HG02973 (cell line): ENCODE data around the gene MR1.
A peak's percentile ranks its signal among the peaks of the same experiment; 100 is the strongest.

Experiments
- ATAC-seq: cut with Tn5 transposase; IDR thresholded peaks from one replicate; pipeline ENCODE4 v1.9.1; 2021; ENCODE audit warnings: moderate library complexity; ENCODE audit not compliant: unreplicated experiment

The MR1 gene

DNA sequence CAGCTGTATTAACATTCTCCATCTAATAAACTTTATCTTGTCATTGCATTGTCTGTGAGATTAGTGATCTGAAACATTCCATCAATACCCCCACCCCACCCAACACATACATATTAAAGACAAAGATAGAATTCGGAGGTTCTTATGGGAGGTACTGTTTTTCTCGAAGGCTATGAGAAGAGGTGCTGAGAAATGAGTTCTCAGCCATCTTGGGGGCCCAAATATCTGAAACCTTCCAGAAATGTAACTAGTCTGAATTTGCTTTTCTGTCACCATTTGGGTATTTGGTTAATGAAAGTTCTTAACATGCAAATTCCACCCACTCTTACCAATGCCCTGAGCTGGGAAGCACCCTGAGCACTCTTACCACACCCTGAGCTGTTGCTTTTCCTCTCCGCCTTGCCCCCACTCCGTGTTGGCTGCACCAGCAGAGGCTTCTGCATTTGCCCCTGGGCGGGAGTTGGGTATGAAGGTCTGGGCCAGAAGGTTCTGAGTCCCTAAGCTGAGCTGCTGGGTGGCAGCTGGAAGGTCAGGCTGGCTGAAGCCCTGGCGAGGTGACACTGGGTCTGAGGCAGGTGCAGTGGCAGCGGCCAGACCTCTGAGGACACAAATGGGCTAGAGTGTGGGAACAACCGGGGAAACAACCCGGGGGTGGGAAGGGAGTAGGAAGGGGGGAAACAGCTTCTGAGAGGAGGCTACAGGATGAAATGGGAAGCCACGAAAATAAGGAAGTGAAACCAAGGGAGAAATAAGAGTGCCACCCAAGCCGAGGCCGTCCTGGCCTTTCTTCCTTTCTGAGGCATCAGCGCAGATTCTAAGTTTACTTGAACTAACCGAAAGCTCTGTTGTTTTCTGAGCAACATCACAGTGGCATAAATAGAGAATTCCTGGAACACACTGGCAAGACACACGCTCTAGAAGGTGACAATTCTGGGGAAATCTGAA, 28.4 kb downstream of the MR1 start:
- peak; percentile 82 for ATAC-seq

GRCh38 chr1:181062836-181063428, 29.1 kb downstream of the MR1 start:
- peak; percentile 69 for ATAC-seq

DNA sequence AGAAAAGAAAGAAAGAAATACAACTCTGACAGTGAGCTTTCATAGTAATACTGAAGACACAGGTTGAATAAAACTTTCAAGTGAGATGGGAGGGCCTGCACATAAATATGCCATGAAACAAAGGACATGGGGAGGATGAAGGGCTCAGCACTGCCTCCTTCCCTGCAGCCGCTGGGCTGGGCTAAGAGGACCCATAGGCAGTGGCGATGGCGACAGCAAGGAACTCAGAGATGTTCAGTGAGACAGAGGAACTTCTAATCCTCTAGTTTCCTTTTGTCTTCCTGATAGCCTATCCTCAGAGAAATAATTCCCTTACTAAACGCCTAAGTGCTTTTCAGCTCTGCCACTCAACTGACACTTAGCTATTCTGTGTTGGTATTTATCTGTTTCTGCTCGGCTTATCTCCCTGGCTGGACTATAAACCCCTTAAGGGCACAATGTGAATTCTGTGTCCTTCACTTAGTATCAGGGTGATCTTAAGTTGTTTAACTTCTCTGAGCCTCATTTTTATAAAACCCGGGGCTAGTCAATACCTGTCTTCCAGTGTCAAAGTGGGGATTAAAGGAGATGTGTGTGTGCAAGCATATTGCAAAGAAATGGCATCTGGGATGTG, 30.3 kb downstream of the MR1 start:
- ATAC-seq = no peak

GRCh38 chr1:181064702-181065101, 30.9 kb downstream of the MR1 start:
- no peak for ATAC-seq

DNA sequence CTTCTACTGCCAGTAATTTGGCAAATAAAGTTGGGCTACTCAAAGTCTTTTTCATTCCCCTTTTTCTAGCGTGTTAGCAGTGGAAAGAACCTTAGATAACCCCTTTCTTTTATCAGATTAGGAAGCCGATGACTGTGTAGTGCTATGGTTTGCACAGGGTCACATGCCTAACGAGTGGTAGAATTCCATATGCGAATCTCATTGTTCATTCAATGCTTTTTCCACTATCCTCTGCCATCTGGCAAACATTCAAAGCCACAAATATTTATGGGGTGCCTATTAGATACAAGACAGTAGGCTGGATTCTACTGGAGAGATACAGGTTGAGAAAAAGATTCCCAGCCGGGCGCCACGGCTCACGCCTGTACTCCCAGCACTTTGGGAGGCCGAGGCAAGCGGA, 39.9 kb downstream of the MR1 start:
- no peak for ATAC-seq

- no peak for ATAC-seq
These were observed 42.1 kb downstream of the MR1 start for GRCh38 chr1:181075766-181076350.

- ATAC-seq = no peak
These were observed 43.1 kb downstream of the MR1 start for GRCh38 chr1:181076852-181077251.

GRCh38 chr1:181077576-181078242, 43.9 kb downstream of the MR1 start:
- ATAC-seq = no peak

- no peak for ATAC-seq
These were observed 45.6 kb downstream of the MR1 start for GRCh38 chr1:181079382-181079781.

DNA sequence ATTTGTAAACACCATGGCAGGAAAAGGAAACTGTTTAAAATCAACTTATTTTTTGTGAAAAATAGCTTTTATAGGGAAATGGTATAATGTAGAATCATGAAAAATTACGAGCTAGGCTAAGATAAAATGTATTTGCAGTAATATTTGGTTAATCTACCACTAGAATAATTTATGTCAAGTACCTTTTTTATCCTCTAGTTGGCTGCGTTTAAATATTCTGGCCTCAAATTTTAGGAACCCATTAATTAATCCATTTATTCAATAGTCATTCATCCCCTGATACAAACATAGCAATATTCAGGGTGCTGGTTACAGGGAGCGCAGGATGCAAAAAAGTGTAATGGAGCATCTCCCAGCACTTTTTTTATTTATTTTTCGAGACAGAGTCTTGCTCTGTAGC, 46.1 kb downstream of the MR1 start:
- no peak for ATAC-seq

DNA sequence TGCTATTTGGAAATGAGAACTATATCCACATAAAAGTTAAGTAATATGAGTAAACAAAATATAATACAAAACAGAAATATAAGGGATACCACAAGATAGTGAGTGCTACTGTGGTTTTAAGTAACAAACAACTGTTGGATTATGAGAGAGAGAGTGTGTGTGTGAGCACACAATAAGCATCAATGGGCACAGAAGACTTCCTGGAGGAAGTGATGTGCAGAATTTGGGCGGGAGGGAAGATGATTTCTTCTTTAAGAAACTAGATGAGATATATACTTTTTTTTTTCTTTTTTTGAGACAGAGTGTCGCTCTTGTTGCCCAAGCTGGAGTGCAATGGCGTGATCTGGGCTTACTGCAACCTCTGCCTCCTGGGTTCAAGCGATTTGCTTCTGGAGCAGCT, 46.8 kb downstream of the MR1 start:
- no peak for ATAC-seq

GRCh38 chr1:181081395-181081794, 47.6 kb downstream of the MR1 start:
- ATAC-seq = no peak

- peak; percentile 33 for ATAC-seq
These were observed 50.2 kb downstream of the MR1 start for GRCh38 chr1:181083842-181084605.

DNA sequence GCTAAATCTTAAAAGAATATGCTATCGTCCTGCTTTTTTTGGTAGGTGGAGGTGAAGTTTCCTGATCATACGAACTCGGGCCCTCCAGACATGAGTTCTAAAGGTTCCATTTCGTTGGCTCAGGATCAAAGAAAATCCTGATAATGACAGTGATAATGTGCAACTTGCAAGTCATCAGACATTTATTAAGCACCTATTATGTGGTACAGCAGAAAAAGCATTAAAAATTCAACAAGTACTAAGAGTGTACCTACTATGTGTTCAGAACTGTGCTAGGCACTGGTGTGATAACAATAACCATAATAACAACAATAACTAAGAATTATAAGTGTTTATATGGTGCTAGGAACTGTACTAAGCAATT, 50.8 kb downstream of the MR1 start:
- no peak for ATAC-seq

GRCh38 chr1:181086091-181086490, 52.3 kb downstream of the MR1 start:
- no peak for ATAC-seq

DNA sequence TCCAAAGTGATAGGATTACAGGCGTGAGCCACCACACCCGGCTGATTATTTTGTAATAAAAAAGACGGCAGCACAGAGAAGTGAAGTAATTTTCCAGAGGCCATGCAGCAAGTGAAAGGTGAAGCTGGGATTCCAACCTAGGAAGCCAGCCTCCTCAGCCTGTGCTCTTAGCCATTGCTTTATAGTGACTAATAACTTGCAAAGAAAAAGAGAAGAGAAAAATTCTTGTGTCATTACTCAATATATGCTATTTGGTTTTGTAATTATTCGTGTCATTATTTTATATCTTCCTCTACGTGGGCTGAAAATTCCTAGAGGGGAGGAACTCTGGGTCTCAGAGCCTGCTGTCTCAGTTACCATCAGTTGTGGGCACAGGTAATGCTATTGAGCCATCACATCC, 53.1 kb downstream of the MR1 start:
- no peak for ATAC-seq

- ATAC-seq = no peak
These were observed 53.7 kb downstream of the MR1 start for GRCh38 chr1:181087400-181087901.

- ATAC-seq = peak; percentile 59
These were observed 54.6 kb downstream of the MR1 start, which contains the start of gene IER5 for GRCh38 chr1:181088079-181089016. Gene IER5 (plus strand): TSS chr1:181088700. CDS start chr1:181088903, 203 bp downstream.
